Fibroblast of lung (primary cell): ENCODE data around the gene NUDT3. TPM values are rescaled to one million over a fixed set of nuclear protein-coding genes. Genes with fewer than 3 reads are reported as not detected.

ENCODE experiments used
- DNase-seq, 2 donors: peaks; one replicate each; pipeline versions ENCODE4 v3.0.0 to v3.0.0-alpha.2; 2010; ENCODE audit warnings: low read depth in 2 of 2
- H2AFZ ChIP-seq: 2 replicates; pipeline ENCODE4 v1.5.1; 2012; ENCODE audit warnings: low read length, control low read depth, inconsistent platforms
- H3K27ac ChIP-seq: 2 replicates; pipeline ENCODE4 v1.5.1; 2011; ENCODE audit warnings: low read length, control low read depth; ENCODE audit not compliant: insufficient read depth
- H3K27me3 ChIP-seq: 2 replicates; pipeline ENCODE4 v1.5.1; 2011; ENCODE audit warnings: mild to moderate bottlenecking, low read length; ENCODE audit not compliant: control insufficient read depth, insufficient read depth
- H3K36me3 ChIP-seq: 2 replicates; pipeline ENCODE4 v1.5.1; 2011; ENCODE audit warnings: low read length; ENCODE audit not compliant: control insufficient read depth, insufficient read depth
- H3K4me1 ChIP-seq: 2 replicates; pipeline ENCODE4 v1.5.1; 2011; ENCODE audit warnings: low read length; ENCODE audit not compliant: control insufficient read depth, insufficient read depth; ENCODE audit errors: extremely low read depth
- H3K4me2 ChIP-seq: 2 replicates; pipeline ENCODE4 v1.5.1; 2011; ENCODE audit warnings: low read length, control low read depth; ENCODE audit not compliant: insufficient read depth; ENCODE audit errors: extremely low read depth
- H3K4me3 ChIP-seq, 4 experiments: fragments of 200-600 bp in 1 of 4; sonication (generic) in 1 of 4; replicated peaks in 1 of 4; 2 replicates each; pipeline ENCODE4 v1.5.1; 2011 to 2016; ENCODE audit warnings: low read length in 4 of 4, low read depth in 3 of 4, mild to moderate bottlenecking in 3 of 4, control low read depth in 2 of 4, inconsistent platforms in 1 of 4, mixed read lengths in 1 of 4; ENCODE audit not compliant: insufficient read depth in 1 of 4; ENCODE audit errors: control extremely low read depth in 1 of 4
- H3K79me2 ChIP-seq: 2 replicates; pipeline ENCODE4 v1.5.1; 2012; ENCODE audit warnings: mild to moderate bottlenecking, low read length, inconsistent platforms; ENCODE audit not compliant: control insufficient read depth, insufficient read depth
- H3K9ac ChIP-seq: 2 replicates; pipeline ENCODE4 v1.5.1; 2011; ENCODE audit warnings: mild to moderate bottlenecking, low read length, control low read depth; ENCODE audit not compliant: insufficient read depth
- H3K9me3 ChIP-seq: 2 replicates; pipeline ENCODE4 v1.5.1; 2012; ENCODE audit warnings: low read depth, low read length; ENCODE audit not compliant: control insufficient read depth, insufficient read depth
- H4K20me1 ChIP-seq: 2 replicates; pipeline ENCODE4 v1.5.1; 2011; ENCODE audit warnings: low read length; ENCODE audit not compliant: control insufficient read depth, insufficient read depth; ENCODE audit errors: extremely low read depth
- CTCF ChIP-seq, 2 donors: IDR thresholded peaks in 1 of 2; conservative IDR thresholded peaks in 1 of 2; 1 replicate in 1 of 2; 2 replicates in 1 of 2; pipeline ENCODE4 v1.5.1; 2011 to 2012; ENCODE audit warnings: low read length in 2 of 2, control low read depth in 1 of 2, inconsistent platforms in 1 of 2, low read depth in 1 of 2, mild to moderate bottlenecking in 1 of 2
- EZH2 ChIP-seq: IDR thresholded peaks from 2 replicates; pipeline ENCODE4 v1.5.1; 2012; ENCODE audit warnings: low read length, control low read depth, mild to moderate bottlenecking; ENCODE audit errors: missing control alignments
- polyA plus RNA-seq, 2 donors: library from polyadenylated mRNA; depleted of rRNA in 1 of 2; stranded (reverse) in 1 of 2; unstranded in 1 of 2; fragments of >200 nt; gene quantifications; 2 replicates each; pipeline ENCODE4 v1.2.1, GENCODE V29; 2011 to 2012; ENCODE audit warnings: missing spikeins in 1 of 2
- total RNA-seq: library from RNA; depleted of rRNA; stranded (reverse); fragments of >200 nt; gene quantifications from 2 replicates; pipeline ENCODE4 v1.2.1, GENCODE V29; 2014

Gene NUDT3
- total and polyA plus RNA-seq, 2 donors (not counting 1 experiment from before 2014, with no cell fraction given): 16.0 to 27.4 TPM

- peak; percentile 83 to 90 for DNase-seq
- Histone ChIP-seq H3K4me2 (peak within 1 kb of the TSS; percentile 65), H3K27ac (peak within 1 kb of the TSS; percentile 83), H3K27me3 (no peaks in the 10 kb centered on the region), H3K36me3 (no peaks in the 10 kb centered on the region), H2AFZ (peak within 1 kb of the TSS; percentile 16), H3K9me3 (no peaks in the 10 kb centered on the region), H4K20me1 (no peaks in the 10 kb centered on the region), H3K9ac (peak within 1 kb of the TSS; percentile 78), H3K4me1 (peaks cover 13% of the 10 kb centered on the region), H3K79me2 (peaks cover 41% of the 10 kb centered on the region), H3K4me3 (peak within 1 kb of the TSS; percentile 63 to 82 (median 76))
- TF ChIP-seq EZH2 (no peak), CTCF (conservative IDR thresholded peaks at IDR 0.05 in 1 of 2, IDR thresholded peaks at IDR 0.05 in 1 of 2; ENCODE audit: low read depth in 1 of 2, low read length in 2 of 2) (no peak)
Observed at GRCh38 chr6:34236443-34237315, 155.8 kb downstream of the NUDT3 start, which contains the start of gene HMGA1. Gene HMGA1 (plus strand): TSS chr6:34236873. CDS start chr6:34240781, 3,908 bp downstream.

- H3K4me3 ChIP-seq: peak overlapping the region in 3 of 4 experiments; percentile 40 to 68 (median 44)
- H3K27me3 ChIP-seq: no peaks in the 10 kb centered on the region
- no peaks in the 10 kb centered on the region for H3K36me3 ChIP-seq
- H4K20me1 ChIP-seq: no peaks in the 10 kb centered on the region
- no peak for TF ChIP-seq CTCF (conservative IDR thresholded peaks at IDR 0.05 in 1 of 2, IDR thresholded peaks at IDR 0.05 in 1 of 2; ENCODE audit: low read depth in 1 of 2, low read length in 2 of 2)
- TF ChIP-seq EZH2: no peak
- peak overlapping the region; percentile 28 for H3K4me2 ChIP-seq
- no peak for DNase-seq
- H3K9me3 ChIP-seq: no peaks in the 10 kb centered on the region
- H3K79me2 ChIP-seq: peaks cover 36% of the 10 kb centered on the region
- H3K9ac ChIP-seq: no peak overlapping the region
- no peak overlapping the region for H2AFZ ChIP-seq
- peak overlapping the region; percentile 43 for H3K27ac ChIP-seq
- peaks cover 12% of the 10 kb centered on the region for H3K4me1 ChIP-seq
Observed at GRCh38 chr6:34236131-34236442, 156.4 kb downstream of the NUDT3 start.

GRCh38 chr6:34235307-34236130, 156.9 kb downstream of the NUDT3 start:
- H3K4me2 ChIP-seq: peak overlapping the region; percentile 28
- no peak for TF ChIP-seq EZH2
- no peak for TF ChIP-seq CTCF (conservative IDR thresholded peaks at IDR 0.05 in 1 of 2, IDR thresholded peaks at IDR 0.05 in 1 of 2; ENCODE audit: low read depth in 1 of 2, low read length in 2 of 2)
- peaks cover 12% of the 10 kb centered on the region for H3K4me1 ChIP-seq
- peak overlapping the region; percentile 27 for H3K9ac ChIP-seq
- H4K20me1 ChIP-seq: no peaks in the 10 kb centered on the region
- no peaks in the 10 kb centered on the region for H3K36me3 ChIP-seq
- H3K4me3 ChIP-seq: peak overlapping the region in 3 of 4 experiments; percentile 40 to 68 (median 44)
- peaks cover 31% of the 10 kb centered on the region for H3K79me2 ChIP-seq
- no peaks in the 10 kb centered on the region for H3K9me3 ChIP-seq
- peak overlapping the region; percentile 23 for H2AFZ ChIP-seq
- peak overlapping the region; percentile 43 for H3K27ac ChIP-seq
- no peaks in the 10 kb centered on the region for H3K27me3 ChIP-seq
- peak; percentile 74 to 91 for DNase-seq
